DND-41 (cell line): Measurements from ENCODE around the gene RUNX1.

ENCODE experiments used
- EZH2 ChIP-seq: IDR thresholded peaks from 3 replicates; pipeline ENCODE4 v1.6.1; 2012; ENCODE audit warnings: borderline replicate concordance, low read depth, mild to moderate bottlenecking, moderate library complexity, low read length, inconsistent platforms; ENCODE audit not compliant: severe bottlenecking
- TF ChIP-seq, protein P1 (sequence below): IDR thresholded peaks from 2 replicates; pipeline ENCODE4 v1.5.1; 2012; ENCODE audit warnings: borderline replicate concordance, low read length, moderate library complexity, mild to moderate bottlenecking; ENCODE audit not compliant: poor library complexity, severe bottlenecking; ENCODE audit errors: extremely low read depth

DNA sequence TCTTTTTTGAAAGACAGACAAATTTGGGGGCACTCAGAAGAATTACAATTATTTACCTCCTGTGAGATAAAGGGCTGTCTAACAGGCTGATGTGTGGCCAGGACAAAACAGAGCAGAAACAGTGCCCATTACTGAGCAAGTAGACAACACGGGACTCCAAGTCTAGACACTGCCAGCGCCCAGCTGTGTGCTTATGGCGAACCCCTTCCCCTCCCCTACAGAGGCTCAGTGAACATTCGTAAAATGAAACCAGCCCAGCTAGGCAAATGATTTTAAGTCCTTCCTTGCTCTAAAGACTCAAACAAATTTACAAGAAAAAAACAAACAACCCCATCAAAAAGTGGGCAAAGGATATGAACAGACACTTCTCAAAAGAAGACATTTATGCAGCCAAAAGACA is 91.1 kb downstream of the RUNX1 start:
- TF ChIP-seq EZH2, result no peak
- TF ChIP-seq, protein P1, sequence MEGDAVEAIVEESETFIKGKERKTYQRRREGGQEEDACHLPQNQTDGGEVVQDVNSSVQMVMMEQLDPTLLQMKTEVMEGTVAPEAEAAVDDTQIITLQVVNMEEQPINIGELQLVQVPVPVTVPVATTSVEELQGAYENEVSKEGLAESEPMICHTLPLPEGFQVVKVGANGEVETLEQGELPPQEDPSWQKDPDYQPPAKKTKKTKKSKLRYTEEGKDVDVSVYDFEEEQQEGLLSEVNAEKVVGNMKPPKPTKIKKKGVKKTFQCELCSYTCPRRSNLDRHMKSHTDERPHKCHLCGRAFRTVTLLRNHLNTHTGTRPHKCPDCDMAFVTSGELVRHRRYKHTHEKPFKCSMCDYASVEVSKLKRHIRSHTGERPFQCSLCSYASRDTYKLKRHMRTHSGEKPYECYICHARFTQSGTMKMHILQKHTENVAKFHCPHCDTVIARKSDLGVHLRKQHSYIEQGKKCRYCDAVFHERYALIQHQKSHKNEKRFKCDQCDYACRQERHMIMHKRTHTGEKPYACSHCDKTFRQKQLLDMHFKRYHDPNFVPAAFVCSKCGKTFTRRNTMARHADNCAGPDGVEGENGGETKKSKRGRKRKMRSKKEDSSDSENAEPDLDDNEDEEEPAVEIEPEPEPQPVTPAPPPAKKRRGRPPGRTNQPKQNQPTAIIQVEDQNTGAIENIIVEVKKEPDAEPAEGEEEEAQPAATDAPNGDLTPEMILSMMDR, result no peak
